HUES6 (cell line): ENCODE measurements around the gene CDCP2.

Experiments used
- H3K27ac ChIP-seq: 2 replicates; pipeline ENCODE4 v1.7.0; 2013; ENCODE audit warnings: low read depth, mild to moderate bottlenecking, low read length, inconsistent platforms
- H3K27me3 ChIP-seq: 2 replicates; pipeline ENCODE4 v1.6.1; 2013; ENCODE audit warnings: low read length; ENCODE audit not compliant: control insufficient read depth, insufficient read depth
- H3K36me3 ChIP-seq: 2 replicates; pipeline ENCODE4 v1.6.1; 2013; ENCODE audit warnings: low read length; ENCODE audit not compliant: control insufficient read depth, insufficient read depth
- H3K4me1 ChIP-seq: 2 replicates; pipeline ENCODE4 v1.6.1; 2013; ENCODE audit warnings: low read length; ENCODE audit not compliant: control insufficient read depth, insufficient read depth
- H3K4me3 ChIP-seq: 2 replicates; pipeline ENCODE4 v1.5.1; 2013; ENCODE audit warnings: low read depth, low read length
- H3K9ac ChIP-seq: one replicate; pipeline ENCODE4 v1.6.1; 2013; ENCODE audit warnings: mild to moderate bottlenecking, low read length
- H3K9me3 ChIP-seq: 2 replicates; pipeline ENCODE4 v1.6.1; 2013; ENCODE audit warnings: low read depth, low read length; ENCODE audit not compliant: control insufficient read depth, insufficient read depth

CDCP2 gene

GRCh38 chr1:54156201-54156600 is 3.4 kb upstream of the CDCP2 start:
- no peak overlapping the region for H3K4me3 ChIP-seq
- no peaks in the 10 kb centered on the region for H3K9me3 ChIP-seq
- H3K36me3 ChIP-seq, result no peaks in the 10 kb centered on the region
- peaks cover 10% of the 10 kb centered on the region for H3K4me1 ChIP-seq
- no peaks in the 10 kb centered on the region for H3K27me3 ChIP-seq
- H3K9ac ChIP-seq, result no peak overlapping the region
- no peak overlapping the region for H3K27ac ChIP-seq

GRCh38 chr1:54153535-54154439 is 987 bp upstream of the CDCP2 start:
- H3K27me3 ChIP-seq, result no peaks in the 10 kb centered on the region; the same call in 1 of the 2 replicates
- no peaks in the 10 kb centered on the region for H3K9me3 ChIP-seq
- H3K4me1 ChIP-seq, result peaks cover 10% of the 10 kb centered on the region
- no peak overlapping the region for H3K4me3 ChIP-seq
- H3K9ac ChIP-seq, result no peak overlapping the region
- no peak overlapping the region for H3K27ac ChIP-seq
- H3K36me3 ChIP-seq, result no peaks in the 10 kb centered on the region

GRCh38 chr1:54151013-54151412 is 1.8 kb downstream of the CDCP2 start:
- Histone ChIP-seq H3K9me3 (no peaks in the 10 kb centered on the region), H3K4me3 (no peak overlapping the region), H3K36me3 (no peaks in the 10 kb centered on the region), H3K4me1 (peaks cover 10% of the 10 kb centered on the region), H3K27ac (no peak overlapping the region), H3K9ac (no peak overlapping the region), H3K27me3 (no peaks in the 10 kb centered on the region; the same call in 1 of the 2 replicates)

- Histone ChIP-seq H3K27ac (no peak overlapping the region), H3K27me3 (no peaks in the 10 kb centered on the region; the same call in 1 of the 2 replicates), H3K9ac (no peak overlapping the region), H3K4me3 (no peak overlapping the region), H3K4me1 (peaks cover 10% of the 10 kb centered on the region), H3K9me3 (no peaks in the 10 kb centered on the region), H3K36me3 (no peaks in the 10 kb centered on the region)
Observed at GRCh38 chr1:54149734-54150133, 3.1 kb downstream of the CDCP2 start.

GRCh38 chr1:54144366-54144765 is 8.4 kb downstream of the CDCP2 start:
- Histone ChIP-seq H3K9me3 (no peaks in the 10 kb centered on the region), H3K27me3 (no peaks in the 10 kb centered on the region), H3K4me1 (no peaks in the 10 kb centered on the region)

GRCh38 chr1:54142146-54142900 is 10.5 kb downstream of the CDCP2 start:
- no peaks in the 10 kb centered on the region for H3K36me3 ChIP-seq
- H3K27me3 ChIP-seq, result no peaks in the 10 kb centered on the region
- no peaks in the 10 kb centered on the region; the same call in 1 of the 2 replicates for H3K9me3 ChIP-seq
- H3K4me1 ChIP-seq, result peaks cover 3% of the 10 kb centered on the region
- H3K9ac ChIP-seq, result no peak overlapping the region
- H3K27ac ChIP-seq, result no peak overlapping the region
- H3K4me3 ChIP-seq, result no peak overlapping the region

More at GRCh38 chr1:54144366-54144765, 8.4 kb downstream of the CDCP2 start:
- Histone ChIP-seq H3K36me3 (no peaks in the 10 kb centered on the region), H3K4me3 (no peak overlapping the region), H3K27ac (no peak overlapping the region), H3K9ac (no peak overlapping the region)

- Histone ChIP-seq H3K9me3 (no peaks in the 10 kb centered on the region; the same call in 1 of the 2 replicates), H3K36me3 (no peaks in the 10 kb centered on the region)
Observed at GRCh38 chr1:54139711-54140110, 13.1 kb downstream of the CDCP2 start.

GRCh38 chr1:54138994-54139393 is 13.8 kb downstream of the CDCP2 start:
- Histone ChIP-seq H3K4me1 (peaks cover 28% of the 10 kb centered on the region), H3K9me3 (no peaks in the 10 kb centered on the region; the same call in 1 of the 2 replicates), H3K4me3 (no peak overlapping the region), H3K27me3 (no peaks in the 10 kb centered on the region), H3K36me3 (no peaks in the 10 kb centered on the region), H3K9ac (no peak overlapping the region), H3K27ac (no peak overlapping the region)

More at GRCh38 chr1:54139711-54140110, 13.1 kb downstream of the CDCP2 start:
- Histone ChIP-seq H3K4me3 (no peak overlapping the region), H3K27ac (no peak overlapping the region), H3K9ac (no peak overlapping the region), H3K27me3 (no peaks in the 10 kb centered on the region), H3K4me1 (peaks cover 28% of the 10 kb centered on the region)

- Histone ChIP-seq H3K9ac (no peak overlapping the region), H3K4me3 (no peak overlapping the region), H3K27me3 (no peaks in the 10 kb centered on the region), H3K9me3 (no peaks in the 10 kb centered on the region; the same call in 1 of the 2 replicates), H3K27ac (no peak overlapping the region), H3K36me3 (no peaks in the 10 kb centered on the region), H3K4me1 (peaks cover 28% of the 10 kb centered on the region)
Observed at GRCh38 chr1:54137534-54138061, 15.2 kb downstream of the CDCP2 start.

GRCh38 chr1:54136963-54137533 is 15.8 kb downstream of the CDCP2 start:
- Histone ChIP-seq H3K4me1 (peaks cover 28% of the 10 kb centered on the region), H3K27ac (no peak overlapping the region), H3K9me3 (no peaks in the 10 kb centered on the region; the same call in 1 of the 2 replicates), H3K4me3 (no peak overlapping the region), H3K9ac (no peak overlapping the region), H3K27me3 (no peaks in the 10 kb centered on the region), H3K36me3 (no peaks in the 10 kb centered on the region)
